HepG2 (cell line): ENCODE data around the gene IL17RC. TPM values are rescaled to one million over a fixed set of nuclear protein-coding genes. Genes with fewer than 3 reads are reported as not detected.
A peak's percentile ranks its signal among the peaks of the same experiment; 100 is the strongest.

Source experiments
- ATAC-seq: fragments of 200-7000 bp; cut with Tn5 transposase; 3 replicates; pipeline ENCODE4 v1.9.1; 2020; ENCODE audit warnings: mild to moderate bottlenecking, moderate library complexity
- BruUV-seq: library from RNA; stranded (reverse); fragments of 400-500 nt; replicated peaks from 2 replicates; lab custom pipeline; 2021; lab: Mats Ljungman, UMichigan
- CTCF ChIA-PET: fragments of 300-600 bp; formaldehyde crosslinking; extraction: SDS; loops from one replicate; lab custom pipeline; 2021; ENCODE audit warnings: low total read pairs, inconsistent platforms, low intra/inter-chr PET ratio; lab: Yijun Ruan, JAX
- POLR2A ChIA-PET: fragments of 350-600 bp; sonication (Branson Sonifier 250); formaldehyde crosslinking; loops from one replicate; lab custom pipeline; 2020; ENCODE audit warnings: antibody characterized with exemption, inconsistent platforms; lab: Yijun Ruan, JAX
- DNase-seq: peaks from one replicate; pipeline ENCODE4 v3.0.0-alpha.2; 2015; ENCODE audit warnings: low spot score
- FAIRE-seq: peaks from 3 replicates; lab custom pipeline; 2011; peaks lifted over from hg19 to GRCh38; lab: Jason Lieb, UNC
- H2AFZ ChIP-seq: one replicate; pipeline ENCODE4 v1.6.1; 2011; ENCODE audit warnings: low read length, inconsistent platforms
- H3K27ac ChIP-seq: fragments of 300-600 bp; 3 replicates; pipeline ENCODE4 v1.8.0; 2011; ENCODE audit warnings: mixed run types, mild to moderate bottlenecking, mixed read lengths, low read length, inconsistent platforms; ENCODE audit not compliant: insufficient read depth; ENCODE audit errors: extremely low read length
- H3K27me3 ChIP-seq, 2 experiments: fragments of 200-600 bp in 1 of 2; 2 replicates in 1 of 2; 3 replicates in 1 of 2; pipeline versions ENCODE4 v1.6.0 to v1.8.0; 2011; ENCODE audit warnings: low read length in 2 of 2, mild to moderate bottlenecking in 2 of 2, moderate library complexity in 2 of 2, inconsistent platforms in 1 of 2; ENCODE audit not compliant: insufficient read depth in 2 of 2, control insufficient read depth in 1 of 2
- H3K36me3 ChIP-seq, 2 experiments: fragments of 200-600 bp in 1 of 2; replicated peaks in 1 of 2; 2 replicates in 1 of 2; 3 replicates in 1 of 2; pipeline versions ENCODE4 v1.5.1 to v1.8.0; 2011; ENCODE audit warnings: low read length in 2 of 2, inconsistent platforms in 1 of 2; ENCODE audit not compliant: insufficient read depth in 2 of 2, control insufficient read depth in 1 of 2
- H3K4me1 ChIP-seq: 2 replicates; pipeline ENCODE4 v1.5.1; 2012; ENCODE audit warnings: low read length, inconsistent platforms; ENCODE audit not compliant: insufficient read depth
- H3K4me2 ChIP-seq: 2 replicates; pipeline ENCODE4 v1.6.0; 2011; ENCODE audit warnings: low read depth, low read length, inconsistent platforms
- H3K4me3 ChIP-seq, 3 experiments: fragments of 200-600 bp in 1 of 3; sonication (generic), shearing (Covaris generic) in 1 of 3; replicated peaks in 1 of 3; 2 replicates each; pipeline ENCODE4 v1.5.1; 2011 to 2016; ENCODE audit warnings: low read length in 3 of 3, inconsistent platforms in 2 of 3, low read depth in 2 of 3, mild to moderate bottlenecking in 2 of 3, control low read depth in 1 of 3, mixed read lengths in 1 of 3; ENCODE audit not compliant: insufficient read depth in 1 of 3
- H3K79me2 ChIP-seq: one replicate; pipeline ENCODE4 v1.6.1; 2011; ENCODE audit warnings: low read length, inconsistent platforms; ENCODE audit not compliant: insufficient read depth
- H3K9ac ChIP-seq: 2 replicates; pipeline ENCODE4 v1.6.0; 2011; ENCODE audit warnings: mild to moderate bottlenecking, low read depth, low read length, inconsistent platforms; ENCODE audit not compliant: insufficient read depth
- H3K9me3 ChIP-seq: 2 replicates; pipeline ENCODE4 v1.5.1; 2012; ENCODE audit warnings: mild to moderate bottlenecking, low read length
- H4K20me1 ChIP-seq: 2 replicates; pipeline ENCODE4 v1.6.0; 2011; ENCODE audit warnings: inconsistent platforms, mild to moderate bottlenecking, low read length, moderate library complexity; ENCODE audit not compliant: insufficient read depth
- HMGA1 ChIP-seq: sonication (generic); formaldehyde crosslinking; conservative IDR thresholded peaks from 2 replicates; pipeline ENCODE4 v1.4.0; 2020; ENCODE audit warnings: missing genetic modification reagents
- MLXIP ChIP-seq: sonication (generic); formaldehyde crosslinking; IDR thresholded peaks from 2 replicates; pipeline ENCODE4 v1.9.0; 2021; ENCODE audit warnings: missing genetic modification reagents, borderline replicate concordance
- MNT ChIP-seq: fragments of 450-650 bp; IDR thresholded peaks from 2 replicates; pipeline ENCODE4 v1.6.1; 2016
- PCBP1 ChIP-seq: fragments of 200-400 bp; formaldehyde crosslinking; IDR thresholded peaks from 2 replicates; pipeline ENCODE4 v1.6.1; 2017; ENCODE audit warnings: mild to moderate bottlenecking, low read depth, low read length, borderline replicate concordance
- SRSF9 ChIP-seq: fragments of 200-400 bp; formaldehyde crosslinking; IDR thresholded peaks from 2 replicates; pipeline ENCODE4 v1.6.1; 2018; ENCODE audit warnings: borderline replicate concordance, mild to moderate bottlenecking, low read depth, low read length; ENCODE audit not compliant: insufficient read depth, poor library complexity, severe bottlenecking
- ZNF567 ChIP-seq: sonication (generic); formaldehyde crosslinking; IDR thresholded peaks from 2 replicates; pipeline ENCODE4 v1.8.1; 2023; ENCODE audit warnings: mild to moderate bottlenecking, missing genetic modification reagents, borderline replicate concordance
- WGBS: methylation state at CpG from one replicate; pipeline ENCODE4 v1.1.6; 2017; ENCODE audit warnings: low lambda C conversion rate; 5-methylcytosine and 5-hydroxymethylcytosine counted together
- in situ Hi-C: cut with HindIII; loops from 2 replicates; pipeline ENCODE4 v1.10.0; 2017; ENCODE audit warnings: low pct_unique_long_range_greater_than_20kb; ENCODE audit not compliant: extremely low pct_ligation_motif_present
- intact Hi-C: fragments of 100-400 bp; cut with micrococcal nuclease; formaldehyde crosslinking; loops from one replicate; pipeline ENCODE4 v1.10.0; 2022; ENCODE audit not compliant: unreplicated experiment
- polyA plus RNA-seq, 8 experiments: library from polyadenylated mRNA; depleted of rRNA in 3 of 8; stranded (reverse) in 7 of 8; unstranded in 1 of 8; fragments of >200 nt; fragmentation: Illumina TruSeq in 4 of 8; extraction: Trizol in 4 of 8; gene quantifications; 2 replicates each; pipeline versions ENCODE4 v1.2.1 to v1.2.3, GENCODE V29; 2011 to 2016; ENCODE audit warnings: low read depth in 4 of 8, missing spikeins in 1 of 8, mixed read lengths in 1 of 8; ENCODE audit not compliant: insufficient read depth in 1 of 8
- total RNA-seq, 5 experiments: library from RNA; depleted of rRNA; stranded (reverse); fragments of >200 nt; fragmentation: Illumina TruSeq; extraction: Trizol; gene quantifications; 2 replicates each; pipeline ENCODE4 v1.2.3, GENCODE V29; 2016; ENCODE audit warnings: low read depth in 1 of 5

The IL17RC gene
- total and polyA plus RNA-seq, 2 of the 13 experiments (the other 11 are each of a cell fraction or from before 2014, with no cell fraction given) = 20.7 to 24.0 TPM

DNA sequence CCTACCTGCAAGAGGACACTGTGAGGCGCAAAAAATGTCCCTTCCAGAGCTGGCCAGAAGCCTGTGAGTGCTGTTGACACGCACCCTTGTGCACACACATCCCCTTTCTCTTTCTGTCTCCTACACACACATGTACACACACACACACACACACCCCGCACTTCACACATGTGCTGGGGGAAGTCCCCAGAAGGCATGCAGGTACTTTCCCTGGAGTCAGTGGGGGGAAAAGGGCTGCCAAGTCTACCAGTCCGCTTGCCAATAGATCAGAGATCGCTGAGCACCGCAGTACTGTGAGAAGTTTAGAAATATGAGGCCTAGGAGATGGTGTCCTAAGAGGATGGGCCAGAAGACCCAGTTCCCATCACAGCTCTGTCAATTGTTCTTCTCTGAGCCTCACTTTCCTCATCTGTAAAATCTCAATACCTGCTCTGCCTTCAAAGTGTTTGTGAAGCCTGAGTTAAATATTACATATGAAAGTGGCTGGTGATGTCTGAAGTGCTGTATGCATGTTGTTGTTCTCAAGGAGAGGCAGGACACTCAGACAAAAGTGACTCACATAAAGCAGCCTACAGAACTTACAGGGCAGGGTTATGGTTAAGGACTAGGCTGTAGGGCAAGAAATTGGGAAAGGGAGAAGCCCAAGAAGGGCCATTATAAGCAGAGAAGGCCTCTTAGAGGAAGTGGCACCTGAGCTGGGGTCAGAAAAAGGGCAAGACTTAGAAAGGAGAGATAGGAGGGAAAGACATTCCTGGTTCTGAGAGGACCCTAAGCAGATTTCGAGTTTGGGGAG, 7.5 kb upstream of the IL17RC start:
- Histone ChIP-seq H3K79me2 (no peaks in the 10 kb centered on the region), H3K36me3 (peaks cover 18 to 38% of the 10 kb centered on the region in 2 experiments), H3K9ac (no peak overlapping the region), H3K4me2 (no peak overlapping the region), H4K20me1 (no peaks in the 10 kb centered on the region), H3K27ac (no peak overlapping the region), H3K4me1 (peaks cover 20% of the 10 kb centered on the region), H3K4me3 (no peak overlapping the region), H3K9me3 (no peaks in the 10 kb centered on the region), H3K27me3 (no peaks in the 10 kb centered on the region), H2AFZ (no peak overlapping the region)
- FAIRE-seq = no peak
- POLR2A ChIA-PET = interaction anchor here (1.5 to 9.0 kb wide), 2 partner anchors 9 to 23 kb away, joined by 4 to 298 read pairs; partner anchors contain the start of genes CRELD1 and IL17RE
- TF ChIP-seq SRSF9 = no peak
- TF ChIP-seq MLXIP (CRISPR knock-in tag) = no peak
- no peak for TF ChIP-seq ZNF567 (CRISPR knock-in tag)
- TF ChIP-seq HMGA1 (CRISPR knock-in tag) = no peak
- 0 out of 2 replicates have a peak, but pooled peaks have one; percentile 11 for TF ChIP-seq MNT
- no peak for TF ChIP-seq PCBP1
- CTCF ChIA-PET = no interaction called here
- in situ Hi-C loops = no loop called here
- ATAC-seq = no peak
- intact Hi-C loops = no loop called here
- WGBS = 90% methylated on average over 7 of the region's 7 CpGs
- BruUV-seq = no TSS peak
- DNase-seq = no peak
